Stimulated activated CD8-positive, alpha-beta memory T cell treated with anti-CD3 and anti-CD28 coated beads, Interleukin-7, amount 100 ng/mL, for 24 hours (primary cell): ENCODE results near the gene C20orf202.

ENCODE experiments used
- DNase-seq: peaks from one replicate; pipeline ENCODE4 v3.0.0-alpha.2; 2020; ENCODE audit warnings: low read depth

C20orf202 gene

GRCh38 chr20:1184638-1185315 is 18.5 kb upstream of the C20orf202 start, which contains the start of gene TMEM74B:
TSS of gene TMEM74B (minus strand) at chr20:1184981. CDS start at chr20:1183801, 1,180 bp downstream.
- no peak for DNase-seq

- no peak for DNase-seq
Measured at GRCh38 chr20:1185316-1185741, 17.9 kb upstream of the C20orf202 start.

- peak; percentile 14 for DNase-seq
Measured at GRCh38 chr20:1185790-1186334, 17.4 kb upstream of the C20orf202 start.

- DNase-seq: no peak
Measured at GRCh38 chr20:1186367-1186991, 16.8 kb upstream of the C20orf202 start.

- no peak for DNase-seq
Measured at GRCh38 chr20:1187605-1188171, 15.6 kb upstream of the C20orf202 start.

GRCh38 chr20:1188347-1188746 is 14.9 kb upstream of the C20orf202 start:
- no peak for DNase-seq

GRCh38 chr20:1189827-1190226 is 13.4 kb upstream of the C20orf202 start:
- DNase-seq: no peak

GRCh38 chr20:1190847-1191246 is 12.4 kb upstream of the C20orf202 start:
- no peak for DNase-seq

GRCh38 chr20:1191299-1191698 is 12.0 kb upstream of the C20orf202 start:
- no peak for DNase-seq

GRCh38 chr20:1195226-1195625 is 8.0 kb upstream of the C20orf202 start:
- DNase-seq: no peak

GRCh38 chr20:1196634-1197033 is 6.6 kb upstream of the C20orf202 start:
- no peak for DNase-seq

GRCh38 chr20:1197801-1198200 is 5.5 kb upstream of the C20orf202 start:
- no peak for DNase-seq

- no peak for DNase-seq
Measured at GRCh38 chr20:1198751-1199150, 4.5 kb upstream of the C20orf202 start.

GRCh38 chr20:1199212-1199873 is 3.9 kb upstream of the C20orf202 start:
- no peak for DNase-seq

GRCh38 chr20:1199964-1200363 is 3.3 kb upstream of the C20orf202 start:
- DNase-seq: no peak

- DNase-seq: no peak
Measured at GRCh38 chr20:1203630-1204029, 376 bp downstream of the C20orf202 start.

- no peak for DNase-seq
Measured at GRCh38 chr20:1204113-1204512, 859 bp downstream of the C20orf202 start.

GRCh38 chr20:1204576-1204975 is 1.3 kb downstream of the C20orf202 start:
- no peak for DNase-seq

- DNase-seq: no peak
Measured at GRCh38 chr20:1205802-1206201, 2.5 kb downstream of the C20orf202 start.

- DNase-seq: no peak
Measured at GRCh38 chr20:1206366-1207148, 3.3 kb downstream of the C20orf202 start.

GRCh38 chr20:1207293-1207878 is 4.1 kb downstream of the C20orf202 start:
- no peak for DNase-seq
